H1 (cell line): ENCODE measurements around the gene RELT. TPM values are rescaled to one million over a fixed set of nuclear protein-coding genes. Genes with fewer than 3 reads are reported as not detected.

Experiments
- BRCA1 ChIP-seq: IDR thresholded peaks from 2 replicates; pipeline ENCODE4 v1.6.1; 2012; ENCODE audit warnings: low read depth, low read length, improper control_type of control experiment
- CEBPB ChIP-seq: IDR thresholded peaks from 2 replicates; pipeline ENCODE4 v1.6.1; 2012; ENCODE audit warnings: low read depth, low read length
- CHD2 ChIP-seq: IDR thresholded peaks from 2 replicates; pipeline ENCODE4 v1.6.1; 2012; ENCODE audit warnings: low read length, improper control_type of control experiment
- MAFK ChIP-seq: IDR thresholded peaks from 2 replicates; pipeline ENCODE4 v1.6.1; 2012; ENCODE audit warnings: low read depth, mild to moderate bottlenecking, improper control_type of control experiment, low read length
- POU5F1 ChIP-seq: IDR thresholded peaks from 2 replicates; pipeline ENCODE4 v1.6.1; 2011; ENCODE audit warnings: low read depth, mild to moderate bottlenecking, low read length, moderate library complexity
- RBBP5 ChIP-seq: IDR thresholded peaks from 2 replicates; pipeline ENCODE4 v1.7.1; 2012; ENCODE audit warnings: low read depth, mild to moderate bottlenecking, inconsistent platforms, low read length, moderate library complexity, borderline replicate concordance
- RNF2 ChIP-seq: fragments of 200-900, 300-1000 bp; sonication (generic); IDR thresholded peaks from 2 replicates; pipeline ENCODE4 v1.7.1; 2016; ENCODE audit warnings: borderline replicate concordance, low read depth, mild to moderate bottlenecking, antibody characterized with exemption, low read length; ENCODE audit not compliant: poor library complexity, severe bottlenecking; ENCODE audit errors: missing control alignments
- SIX5 ChIP-seq: IDR thresholded peaks from 2 replicates; pipeline ENCODE4 v1.6.1; 2011; ENCODE audit warnings: mild to moderate bottlenecking, low read depth, low read length
- SRF ChIP-seq: IDR thresholded peaks from 2 replicates; pipeline ENCODE4 v1.6.1; 2011; ENCODE audit warnings: mild to moderate bottlenecking, low read depth, low read length, moderate library complexity
- polyA plus RNA-seq, 7 experiments: library from polyadenylated mRNA; depleted of rRNA in 3 of 7; stranded (reverse) in 5 of 7; unstranded in 2 of 7; fragments of >200 nt in 5 of 7; fragments of 200-250 nt in 2 of 7; gene quantifications; 1 replicate in 5 of 7; 2 replicates in 1 of 7; 4 replicates in 1 of 7; pipeline versions ENCODE4 v1.2.1 to v1.2.3, GENCODE V29; 2011 to 2013; ENCODE audit warnings: missing spikeins in 2 of 7, mixed read lengths in 2 of 7
- total RNA-seq: library from RNA; stranded (reverse); fragmentation: NEBNext Ultra II Directional; extraction: Animal tissue kit (Norgen Biotek cat#: 25700); gene quantifications from 2 replicates; pipeline ENCODE4 v1.2.1, GENCODE V29; 2021

Gene RELT
- total and polyA plus RNA-seq, 2 of the 8 experiments (the other 6 are each of a cell fraction or from before 2014, with no cell fraction given), result 3.4 to 5.7 TPM

DNA sequence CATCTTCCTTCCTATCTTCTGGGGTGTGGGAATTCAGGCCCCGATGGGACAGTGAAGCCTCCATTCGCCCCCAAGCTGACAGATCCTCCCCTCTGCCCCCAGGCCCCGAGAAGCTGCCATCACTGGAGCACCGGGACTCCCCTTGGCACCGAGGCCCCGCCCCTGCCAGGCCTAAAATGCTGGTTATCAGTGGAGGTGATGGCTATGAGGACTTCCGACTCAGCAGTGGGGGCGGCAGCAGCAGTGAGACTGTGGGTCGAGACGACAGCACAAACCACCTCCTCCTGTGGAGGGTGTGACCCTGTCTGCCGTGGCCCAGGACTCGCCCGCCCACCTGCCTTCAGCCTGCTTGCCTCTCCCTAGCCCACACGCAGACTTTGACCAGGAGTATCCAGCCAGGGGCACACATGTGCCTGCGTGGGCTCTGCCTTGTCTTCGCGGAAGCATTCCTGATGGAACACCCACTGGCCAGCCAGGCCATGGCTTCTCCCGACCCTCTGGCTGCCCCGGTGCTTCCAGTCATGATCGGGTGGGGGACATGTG lies 8.6 kb upstream of the RELT start (continued):
- TF ChIP-seq RBBP5 (no peak), BRCA1 (no peak), CHD2 (no peak), SRF (no peak), SIX5 (no peak), POU5F1 (no peak), MAFK (no peak), CEBPB (no peak), RNF2 (no peak)
